Duodenal mucosa (tissue), 2 donors: Measurements from ENCODE around the gene ACAA1.
"Not testable (repeated sequence)": the region's sequence is repeated elsewhere in the genome, so short reads cannot be mapped to it uniquely, and the experiment has no call there.

Experiments used
- H3K27ac ChIP-seq: one replicate; pipeline ENCODE4 v1.7.0; 2013; ENCODE audit warnings: low read depth, low read length
- H3K27me3 ChIP-seq, 2 donors: one replicate each; pipeline ENCODE4 v1.7.0; 2013; ENCODE audit warnings: low read length in 2 of 2, control low read depth in 1 of 2; ENCODE audit not compliant: insufficient read depth in 2 of 2, control insufficient read depth in 1 of 2
- H3K36me3 ChIP-seq, 2 donors: one replicate each; pipeline ENCODE4 v1.7.0; 2013; ENCODE audit warnings: low read length in 2 of 2, control low read depth in 1 of 2; ENCODE audit not compliant: insufficient read depth in 2 of 2, control insufficient read depth in 1 of 2
- H3K4me1 ChIP-seq, 2 donors: one replicate each; pipeline ENCODE4 v1.7.0; 2013; ENCODE audit warnings: low read length in 2 of 2, control low read depth in 1 of 2; ENCODE audit not compliant: insufficient read depth in 2 of 2, control insufficient read depth in 1 of 2
- H3K4me3 ChIP-seq, 2 donors: one replicate each; pipeline ENCODE4 v1.7.0; 2013; ENCODE audit warnings: low read length in 2 of 2, low read depth in 1 of 2
- H3K9ac ChIP-seq, 2 donors: one replicate each; pipeline ENCODE4 v1.7.0; 2013; ENCODE audit warnings: low read length in 2 of 2, low read depth in 1 of 2
- H3K9me3 ChIP-seq, 2 donors: one replicate each; pipeline ENCODE4 v1.7.0; 2013; ENCODE audit warnings: low read length in 2 of 2, control low read depth in 1 of 2; ENCODE audit not compliant: control insufficient read depth in 1 of 2

The ACAA1 gene

GRCh38 chr3:38077073-38077472 is 59.9 kb downstream of the ACAA1 start:
- not testable (repeated sequence) for H3K9me3 ChIP-seq, H3K4me1 ChIP-seq, H3K9ac ChIP-seq, H3K27ac ChIP-seq, H3K36me3 ChIP-seq, H3K4me3 ChIP-seq, H3K27me3 ChIP-seq
